GM18909 (cell line): ENCODE results near the gene SEMA5B.

Experiments used
- ATAC-seq: cut with Tn5 transposase; IDR thresholded peaks from one replicate; pipeline ENCODE4 v1.9.1; 2021; ENCODE audit warnings: mild to moderate bottlenecking; ENCODE audit not compliant: unreplicated experiment, poor library complexity

SEMA5B gene

GRCh38 chr3:122911901-122912300 is 115.7 kb downstream of the SEMA5B start:
- ATAC-seq, result no peak

GRCh38 chr3:122908251-122908650 is 119.3 kb downstream of the SEMA5B start:
- ATAC-seq, result no peak

GRCh38 chr3:122907471-122907870 is 120.1 kb downstream of the SEMA5B start:
- ATAC-seq, result no peak

GRCh38 chr3:122903171-122903570 is 124.4 kb downstream of the SEMA5B start:
- ATAC-seq, result no peak

DNA sequence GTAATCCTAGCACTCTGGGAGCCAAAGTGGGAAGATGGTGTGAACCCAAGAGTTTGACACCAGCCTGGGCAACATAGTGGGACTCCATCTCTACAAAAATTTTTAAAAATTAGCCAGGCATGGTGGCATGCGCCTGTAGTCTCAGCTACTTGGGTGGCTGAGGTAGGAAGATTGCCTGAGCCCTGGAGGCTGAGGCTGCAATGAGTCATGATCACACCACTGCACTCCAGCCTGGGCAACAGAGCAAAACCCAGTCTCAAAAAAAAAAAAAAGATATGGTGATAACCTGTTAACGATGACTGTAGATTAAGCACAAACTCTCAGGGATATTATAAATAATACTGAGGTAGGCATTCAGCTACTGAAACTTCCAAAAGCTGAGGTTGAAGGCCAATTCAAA is 125.2 kb downstream of the SEMA5B start:
- no peak for ATAC-seq

- ATAC-seq, result no peak
These were observed 129.3 kb downstream of the SEMA5B start for GRCh38 chr3:122898298-122898697.

- no peak for ATAC-seq
These were observed 133.6 kb downstream of the SEMA5B start for GRCh38 chr3:122893754-122894668.

DNA sequence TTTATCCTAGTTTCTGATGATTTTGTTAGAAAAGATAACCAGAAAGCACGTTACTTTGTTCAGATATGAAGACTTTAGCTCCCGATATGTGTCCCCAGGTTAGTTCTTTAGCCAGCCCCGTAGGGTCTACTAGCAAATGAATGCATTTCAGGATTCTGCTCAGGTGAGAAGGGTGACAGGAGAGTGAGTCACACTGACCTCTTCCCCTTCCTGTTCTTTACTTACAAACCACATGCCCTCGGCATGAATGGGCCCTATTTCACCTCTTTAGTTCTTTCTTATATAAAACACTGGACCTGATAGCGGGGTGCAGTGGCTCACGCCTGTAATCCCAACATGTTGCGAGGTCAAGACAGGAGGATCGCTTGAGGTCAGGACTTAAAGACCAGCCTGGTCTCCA is 134.3 kb downstream of the SEMA5B start:
- peak; percentile 53 for ATAC-seq

DNA sequence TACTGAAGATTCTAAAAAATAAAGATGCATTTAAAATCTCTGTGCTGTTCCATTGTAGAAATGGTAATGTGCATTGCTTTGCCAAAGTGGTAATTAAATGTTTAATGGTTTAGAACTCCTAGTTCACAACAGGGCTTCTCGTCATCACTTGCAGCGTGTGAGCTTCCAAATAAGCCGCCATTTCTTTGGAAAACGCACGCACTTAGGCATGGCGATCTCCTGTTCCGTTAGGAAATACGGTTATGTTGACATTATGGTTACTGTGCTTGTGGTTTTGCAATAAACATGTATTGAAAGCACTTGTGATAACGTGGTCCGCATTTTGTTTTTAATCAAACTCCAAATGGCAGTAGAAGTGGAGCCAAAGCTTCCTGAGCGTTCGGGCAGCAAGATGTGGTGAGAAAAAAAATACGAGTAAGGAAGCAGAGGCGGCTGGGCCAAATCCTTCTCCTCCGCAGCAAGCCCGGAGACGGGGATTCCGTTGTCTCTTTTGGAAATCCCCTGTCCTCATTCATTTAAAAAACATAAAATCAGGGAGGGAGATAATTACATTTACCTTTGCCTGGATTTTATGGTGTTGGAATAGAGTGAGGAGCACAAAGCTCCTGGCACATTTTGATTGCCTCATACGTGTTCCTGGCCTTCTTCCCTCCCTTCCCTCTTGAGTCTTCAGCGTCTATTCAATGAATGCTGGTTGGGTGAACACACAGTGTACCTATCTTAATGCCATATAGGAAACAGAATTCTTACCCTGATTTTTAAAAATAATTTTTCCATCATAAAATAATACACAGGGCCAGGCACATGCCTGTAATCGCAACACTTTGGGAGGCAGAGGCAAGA is 135.2 kb downstream of the SEMA5B start:
- no peak for ATAC-seq

DNA sequence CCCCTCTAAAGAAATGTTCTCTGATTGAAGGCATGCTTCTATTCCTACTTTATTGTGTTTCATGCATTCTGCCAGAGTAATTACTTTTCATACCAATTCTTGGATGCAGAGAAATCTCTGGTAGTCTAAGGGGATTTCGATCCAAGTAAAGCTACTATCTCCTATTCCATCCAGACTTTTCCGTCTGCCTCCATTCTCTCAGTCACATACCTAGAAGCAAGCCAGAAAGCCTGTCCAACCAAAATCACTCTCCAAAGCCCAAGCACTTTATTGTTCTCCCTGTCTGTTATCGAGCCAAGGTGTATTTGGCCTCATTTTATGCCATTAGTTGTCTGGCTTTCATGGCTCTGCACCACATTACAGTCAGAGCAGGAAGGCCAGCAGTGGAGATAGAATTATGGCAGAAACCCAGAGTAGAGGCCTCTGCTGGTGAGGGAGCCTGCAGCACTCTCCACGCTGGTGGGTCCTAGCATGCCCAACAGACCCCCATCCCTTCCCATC is 136.8 kb downstream of the SEMA5B start:
- no peak for ATAC-seq

GRCh38 chr3:122890077-122890719 is 137.4 kb downstream of the SEMA5B start:
- peak; percentile 76 for ATAC-seq

- no peak for ATAC-seq
These were observed 140.6 kb downstream of the SEMA5B start for GRCh38 chr3:122886946-122887345.

- ATAC-seq, result no peak
These were observed 141.3 kb downstream of the SEMA5B start for GRCh38 chr3:122886251-122886650.

- ATAC-seq, result no peak
These were observed 145.1 kb downstream of the SEMA5B start for GRCh38 chr3:122882361-122882947.

DNA sequence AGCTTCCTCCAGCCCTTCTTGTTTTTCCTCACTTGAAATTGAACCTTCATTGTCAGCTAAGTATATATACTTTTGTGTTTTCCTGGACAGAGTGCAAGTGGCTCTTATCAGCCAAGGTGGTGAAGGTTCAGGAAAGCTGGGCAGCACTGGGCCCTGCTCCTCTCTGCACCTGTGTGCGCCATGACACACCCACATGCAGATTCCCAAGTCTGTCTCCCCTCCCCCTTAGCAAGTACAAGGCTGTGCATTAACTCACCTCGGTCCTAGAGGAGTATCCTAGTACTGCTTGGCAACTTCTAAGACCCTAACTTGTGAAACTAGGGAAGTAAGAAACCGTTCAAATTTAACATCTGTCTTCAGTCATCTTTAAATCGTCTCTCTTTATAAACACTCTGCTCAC is 146.9 kb downstream of the SEMA5B start:
- ATAC-seq, result no peak

DNA sequence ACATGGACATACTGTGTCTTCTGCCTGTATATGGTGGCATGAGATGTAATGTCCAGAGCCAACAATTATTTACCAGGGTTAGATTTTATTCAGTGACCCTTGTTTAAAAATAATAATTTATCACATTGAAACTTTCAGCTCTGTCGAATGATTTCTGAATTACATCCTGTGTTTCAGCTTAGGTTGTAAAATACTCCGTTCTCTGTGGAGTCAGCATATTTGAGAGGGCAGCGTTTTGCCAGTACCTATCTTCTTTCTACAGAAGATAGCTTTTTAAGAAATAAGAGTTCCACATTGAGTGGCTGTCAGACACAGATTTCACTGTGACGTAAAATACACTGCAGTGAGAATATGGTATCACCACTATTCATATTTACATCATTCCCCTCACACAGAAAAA is 147.4 kb downstream of the SEMA5B start:
- ATAC-seq, result no peak

- ATAC-seq, result no peak
These were observed 151.9 kb downstream of the SEMA5B start for GRCh38 chr3:122875547-122876127.

- ATAC-seq, result no peak
These were observed 153.6 kb downstream of the SEMA5B start for GRCh38 chr3:122873741-122874515.

GRCh38 chr3:122868322-122868721 is 159.2 kb downstream of the SEMA5B start:
- ATAC-seq, result no peak
